Measurements from ENCODE around the gene CDH8.

Gene CDH8

GRCh38 chr16:61818850-61819249 lies 217.4 kb downstream of the CDH8 start:
- H3K4me3 ChIP-seq (replicated peaks; ENCODE audit: insufficient read depth, low read length) = no peak overlapping the region
- H3K27ac ChIP-seq (replicated peaks) = no peak overlapping the region
- no peak for DNase-seq (ENCODE audit: low read depth in 1 of 2, low spot score in 1 of 2)
- TF ChIP-seq POLR2AphosphoS5 (IDR thresholded peaks at IDR 0.05; ENCODE audit: low read depth) = no peak
- no peak for TF ChIP-seq CTCF (IDR thresholded peaks at IDR 0.05; ENCODE audit: insufficient read depth, low read length)
- no peak for TF ChIP-seq SPI1 (IDR thresholded peaks at IDR 0.05; ENCODE audit: borderline replicate concordance, low read depth)
- no peak for TF ChIP-seq GABPA (IDR thresholded peaks at IDR 0.05; ENCODE audit: low read depth)
- no peak for TF ChIP-seq REST (IDR thresholded peaks at IDR 0.05; ENCODE audit: insufficient replicate concordance, low read depth)
- H3K27me3 ChIP-seq (ENCODE audit: insufficient read depth, poor library complexity, severe bottlenecking) = no peaks in the 10 kb centered on the region

- Histone ChIP-seq H3K4me3 (replicated peaks; ENCODE audit: insufficient read depth, low read length) (no peak overlapping the region), H3K27ac (replicated peaks) (no peak overlapping the region), H3K27me3 (ENCODE audit: insufficient read depth, poor library complexity, severe bottlenecking) (no peaks in the 10 kb centered on the region)
- DNase-seq (ENCODE audit: low read depth in 1 of 2, low spot score in 1 of 2) = no peak
- TF ChIP-seq REST (IDR thresholded peaks at IDR 0.05; ENCODE audit: insufficient replicate concordance, low read depth) = no peak
- no peak for TF ChIP-seq CTCF (IDR thresholded peaks at IDR 0.05; ENCODE audit: insufficient read depth, low read length)
- no peak for TF ChIP-seq SPI1 (IDR thresholded peaks at IDR 0.05; ENCODE audit: borderline replicate concordance, low read depth)
- no peak for TF ChIP-seq POLR2AphosphoS5 (IDR thresholded peaks at IDR 0.05; ENCODE audit: low read depth)
- no peak for TF ChIP-seq GABPA (IDR thresholded peaks at IDR 0.05; ENCODE audit: low read depth)
These were observed 218.5 kb downstream of the CDH8 start for GRCh38 chr16:61817583-61818278.

DNA sequence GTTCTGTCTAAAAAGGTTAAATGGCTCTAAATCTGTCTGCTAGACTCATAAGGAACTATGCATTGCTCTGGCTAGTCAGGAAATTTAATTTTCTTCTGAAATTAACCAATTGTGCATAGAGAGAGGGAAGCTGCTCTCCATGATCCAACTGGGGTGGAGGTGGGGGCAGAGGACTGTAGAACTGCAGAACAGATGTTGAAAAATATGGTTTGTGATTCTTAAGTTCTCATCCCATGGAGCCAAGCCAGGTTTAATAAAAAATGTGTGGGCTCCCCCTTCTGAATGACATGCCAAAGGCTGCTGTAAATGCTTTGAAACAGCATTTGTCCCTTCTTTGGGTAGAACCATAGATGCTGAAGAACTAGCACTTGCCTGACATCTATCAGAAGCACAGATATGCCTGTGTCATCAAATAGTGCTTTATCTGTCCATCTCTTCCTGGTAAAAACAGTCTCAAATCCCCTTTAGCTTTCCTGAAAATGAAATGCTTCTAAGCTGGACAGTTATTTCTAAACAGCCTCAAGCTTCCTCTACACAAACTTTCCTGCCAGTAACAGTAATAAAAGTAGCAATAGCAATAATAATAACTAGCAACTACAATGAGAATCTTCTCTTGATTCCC lies 221.4 kb downstream of the CDH8 start:
- no peaks in the 10 kb centered on the region for H3K27me3 ChIP-seq (ENCODE audit: insufficient read depth, poor library complexity, severe bottlenecking)
- TF ChIP-seq CTCF (IDR thresholded peaks at IDR 0.05; ENCODE audit: insufficient read depth, low read length) = no peak
- TF ChIP-seq POLR2AphosphoS5 (IDR thresholded peaks at IDR 0.05; ENCODE audit: low read depth) = no peak
- TF ChIP-seq GABPA (IDR thresholded peaks at IDR 0.05; ENCODE audit: low read depth) = no peak
- no peak for TF ChIP-seq REST (IDR thresholded peaks at IDR 0.05; ENCODE audit: insufficient replicate concordance, low read depth)
- no peak for TF ChIP-seq SPI1 (IDR thresholded peaks at IDR 0.05; ENCODE audit: borderline replicate concordance, low read depth)
- no peak overlapping the region for H3K4me3 ChIP-seq (replicated peaks; ENCODE audit: insufficient read depth, low read length)
- H3K27ac ChIP-seq (replicated peaks) = no peak overlapping the region
- no peak for DNase-seq (ENCODE audit: low read depth in 1 of 2, low spot score in 1 of 2)

All from HL-60 (cell line).